Subcutaneous adipose tissue (tissue), 4 donors: ENCODE data around the gene PPP2R5D. TPM values are rescaled to one million over a fixed set of nuclear protein-coding genes. Genes with fewer than 3 reads are reported as not detected.

Source experiments
- CTCF ChIP-seq: fragments of 450-650 bp; IDR thresholded peaks from one replicate; pipeline ENCODE4 v1.5.1; 2016; ENCODE audit warnings: low read depth, mild to moderate bottlenecking, control low read depth, antibody characterized with exemption, moderate library complexity
- total RNA-seq, 4 donors: library from RNA; depleted of rRNA; stranded (reverse); fragments of >200 nt; gene quantifications; one replicate each; pipeline ENCODE4 v1.1.0, GENCODE V29; 2016

Gene PPP2R5D
- total RNA-seq, 4 donors from 2014 or later = 26.7 to 43.1 (median 34.7) TPM

- TF ChIP-seq CTCF = no peak
These were observed 630 bp downstream of the PPP2R5D start for GRCh38 chr6:42984924-42985475.

- TF ChIP-seq CTCF = no peak
These were observed 3.4 kb downstream of the PPP2R5D start for GRCh38 chr6:42987533-42988451.

- TF ChIP-seq CTCF = no peak
These were observed 4.2 kb downstream of the PPP2R5D start for GRCh38 chr6:42988486-42989020.

GRCh38 chr6:42989923-42990322 is 5.6 kb downstream of the PPP2R5D start:
- TF ChIP-seq CTCF = no peak

GRCh38 chr6:42993445-42993844 is 9.1 kb downstream of the PPP2R5D start:
- TF ChIP-seq CTCF = no peak

GRCh38 chr6:42996513-42996912 is 12.1 kb downstream of the PPP2R5D start:
- no peak for TF ChIP-seq CTCF

- no peak for TF ChIP-seq CTCF
These were observed 17.5 kb downstream of the PPP2R5D start for GRCh38 chr6:43001843-43002242.
